IMR-90 (cell line): Measurements from ENCODE around the gene PLCL2.

Experiments used
- RAD21 ChIP-seq: IDR thresholded peaks from 2 replicates; pipeline ENCODE4 v1.6.1; 2012; ENCODE audit warnings: low read length, improper control_type of control experiment
- SMC3 ChIP-seq: fragments of 150-350 bp; IDR thresholded peaks from 2 replicates; pipeline ENCODE4 v1.6.1; 2016; ENCODE audit warnings: low read depth, mild to moderate bottlenecking, antibody characterized with exemption, low read length, moderate library complexity

DNA sequence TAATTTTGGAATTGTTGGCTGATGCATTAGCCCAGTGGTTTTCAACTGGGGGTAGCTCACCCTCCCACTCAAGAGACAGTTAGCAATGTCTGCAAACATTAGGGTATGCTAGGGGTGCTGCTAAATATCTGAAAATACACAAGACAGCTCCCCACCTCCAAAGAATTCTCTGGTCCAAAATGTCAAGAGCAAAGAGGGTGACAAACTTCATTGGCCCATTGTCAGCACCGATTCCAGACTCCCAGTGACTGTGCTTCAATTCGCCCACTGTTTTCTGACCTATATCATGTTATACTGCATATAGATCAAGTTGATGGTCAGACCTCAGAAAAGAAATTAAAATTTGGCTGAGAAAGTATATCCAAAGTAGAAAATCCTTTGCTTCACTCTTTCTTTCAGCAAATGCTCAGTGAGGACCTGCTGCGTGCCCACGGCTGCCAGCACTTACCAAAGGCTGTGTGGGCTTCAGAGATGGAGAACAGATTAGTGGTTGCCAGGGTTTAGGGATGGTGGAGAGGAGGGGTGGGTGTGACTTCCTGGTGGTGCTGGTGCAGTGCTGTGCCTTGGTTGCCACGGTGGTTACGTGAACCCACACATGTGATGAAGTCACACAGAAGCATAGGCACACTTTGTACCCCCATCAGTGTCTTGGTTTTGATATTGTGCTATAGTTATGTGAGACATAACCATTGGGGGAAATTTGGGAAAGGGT lies 204.0 kb downstream of the PLCL2 start:
- TF ChIP-seq RAD21 (no peak), SMC3 (no peak)
